Loucy (cell line): ENCODE measurements around the gene YES1.

Experiments
- CTCF ChIP-seq: fragments of 200-600 bp; sonication (generic); conservative IDR thresholded peaks from 2 replicates; pipeline ENCODE4 v1.5.1; 2014; ENCODE audit warnings: mild to moderate bottlenecking, antibody characterized with exemption, low read length
- EZH2phosphoT487 ChIP-seq: fragments of 200-600 bp; IDR thresholded peaks from 2 replicates; pipeline ENCODE4 v1.6.1; 2018; ENCODE audit warnings: antibody characterized with exemption, mild to moderate bottlenecking, moderate library complexity, borderline replicate concordance

GRCh38 chr18:799943-800342, 12.1 kb downstream of the YES1 start:
- TF ChIP-seq CTCF (no peak), EZH2phosphoT487 (no peak)
